ENCODE data around the gene ACACA. TPM values are rescaled to one million over a fixed set of nuclear protein-coding genes. Genes with fewer than 3 reads are reported as not detected.

The ACACA gene
- total and polyA plus RNA-seq, 2 donors from 2014 or later, result 13.8 to 34.9 TPM

Other genes starting within 250 kb of the ACACA start
- gene C17orf78, start 30.9 kb downstream of the ACACA start, total RNA-seq, result not detected
- not detected for gene C17orf78, start 30.9 kb downstream of the ACACA start, polyA plus RNA-seq (ENCODE audit: insufficient read depth, low read depth, low replicate concordance)
- 26.0 TPM for gene TADA2A, start 50 bp upstream of the ACACA start, total RNA-seq
- gene TADA2A, start 50 bp upstream of the ACACA start, polyA plus RNA-seq (ENCODE audit: insufficient read depth, low read depth, low replicate concordance), result 6.6 TPM
- 9.7 TPM for gene DUSP14, start 83.1 kb upstream of the ACACA start, total RNA-seq
- gene DUSP14, start 83.1 kb upstream of the ACACA start, polyA plus RNA-seq (ENCODE audit: insufficient read depth, low read depth, low replicate concordance), result 13.4 TPM
- gene SYNRG, start 202.6 kb upstream of the ACACA start, total RNA-seq, result 47.0 TPM
- gene SYNRG, start 202.6 kb upstream of the ACACA start, polyA plus RNA-seq (ENCODE audit: insufficient read depth, low read depth, low replicate concordance), result 8.6 TPM
- 26.9 TPM for gene DDX52, start 236.6 kb upstream of the ACACA start, total RNA-seq
- gene DDX52, start 236.6 kb upstream of the ACACA start, polyA plus RNA-seq (ENCODE audit: insufficient read depth, low read depth, low replicate concordance), result 14.0 TPM

Measured in kidney (tissue), 2 donors.